Metanephros (tissue), 2 donors: ENCODE data around the gene TAF11L11. TPM values are rescaled to one million over a fixed set of nuclear protein-coding genes. Genes with fewer than 3 reads are reported as not detected.

Experiments
- small RNA-seq: library from RNA; depleted of rRNA; stranded (forward); fragments of <200 nt; gene quantifications from one replicate; pipeline ENCODE3, GENCODE V24; 2014; ENCODE audit warnings: low replicate concordance
- total RNA-seq: library from RNA; depleted of rRNA; stranded (reverse); fragments of >200 nt; gene quantifications from one replicate; pipeline ENCODE4 v1.2.3, GENCODE V29; 2014

Gene TAF11L11
- not detected for total RNA-seq

DNA sequence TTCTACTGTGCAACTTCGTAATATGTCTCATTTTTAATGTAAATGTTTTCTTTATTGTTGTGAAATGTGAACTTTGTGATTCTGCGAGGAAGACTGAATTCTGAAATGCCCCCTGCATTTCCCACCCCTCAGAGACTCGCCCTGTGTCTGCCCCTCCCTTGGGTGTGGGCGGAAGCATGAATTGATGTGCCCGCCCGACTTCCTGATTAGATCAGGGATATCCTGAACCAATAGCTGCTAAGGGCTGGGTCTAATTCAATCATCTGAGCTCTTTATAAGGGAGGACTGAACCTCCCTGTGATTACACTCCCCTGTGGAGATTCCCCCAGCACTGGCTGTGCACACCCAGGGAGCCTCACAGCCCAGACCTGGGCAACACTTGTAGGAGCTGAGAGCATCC lies at the start of gene TAF11L11:
TAF11L11 (plus strand) TSS at position 304 of the 400 bp plus-strand sequence.

DNA sequence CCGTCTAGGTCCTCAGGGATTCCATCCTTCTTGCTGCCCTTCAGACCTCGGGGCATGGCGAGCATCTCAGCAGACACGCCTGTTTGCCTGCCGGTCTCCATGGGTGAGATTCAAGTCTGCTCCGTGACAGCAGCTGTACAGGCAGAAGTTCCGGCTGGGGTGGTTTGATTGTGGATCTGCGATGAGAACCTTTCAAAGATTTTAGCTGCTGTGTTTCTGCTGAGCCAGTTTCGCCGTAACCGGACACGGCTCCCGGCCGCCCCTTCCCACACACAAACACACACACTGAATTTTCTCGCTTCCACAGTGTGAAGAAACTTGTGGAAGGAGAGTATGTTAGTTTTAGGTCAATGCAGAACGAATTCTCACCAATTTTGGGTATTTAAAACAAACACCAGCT lies 18.3 kb upstream of the TAF11L11 start, which contains the start of gene TAF11L7:
TAF11L7 (minus strand) TSS at position 101 of the 400 bp plus-strand sequence.

DNA sequence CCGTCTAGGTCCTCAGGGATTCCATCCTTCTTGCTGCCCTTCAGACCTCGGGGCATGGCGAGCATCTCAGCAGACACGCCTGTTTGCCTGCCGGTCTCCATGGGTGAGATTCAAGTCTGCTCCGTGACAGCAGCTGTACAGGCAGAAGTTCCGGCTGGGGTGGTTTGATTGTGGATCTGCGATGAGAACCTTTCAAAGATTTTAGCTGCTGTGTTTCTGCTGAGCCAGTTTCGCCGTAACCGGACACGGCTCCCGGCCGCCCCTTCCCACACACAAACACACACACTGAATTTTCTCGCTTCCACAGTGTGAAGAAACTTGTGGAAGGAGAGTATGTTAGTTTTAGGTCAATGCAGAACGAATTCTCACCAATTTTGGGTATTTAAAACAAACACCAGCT lies 13.1 kb upstream of the TAF11L11 start, which contains the start of gene TAF11L8:
TAF11L8 (minus strand) TSS at position 101 of the 400 bp plus-strand sequence.

DNA sequence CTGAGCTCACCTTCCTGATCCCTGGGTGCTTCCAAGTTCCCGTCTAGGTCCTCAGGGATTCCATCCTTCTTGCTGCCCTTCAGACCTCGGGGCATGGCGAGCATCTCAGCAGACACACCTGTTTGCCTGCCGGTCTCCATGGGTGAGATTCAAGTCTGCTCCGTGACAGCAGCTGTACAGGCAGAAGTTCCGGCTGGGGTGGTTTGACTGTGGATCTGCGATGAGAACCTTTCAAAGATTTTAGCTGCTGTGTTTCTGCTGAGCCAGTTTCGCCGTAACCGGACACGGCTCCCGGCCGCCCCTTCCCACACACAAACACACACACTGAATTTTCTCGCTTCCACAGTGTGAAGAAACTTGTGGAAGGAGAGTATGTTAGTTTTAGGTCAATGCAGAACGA lies 9.7 kb upstream of the TAF11L11 start, which contains the start of gene TAF11L9:
TAF11L9 (minus strand) TSS at position 140 of the 400 bp plus-strand sequence.

DNA sequence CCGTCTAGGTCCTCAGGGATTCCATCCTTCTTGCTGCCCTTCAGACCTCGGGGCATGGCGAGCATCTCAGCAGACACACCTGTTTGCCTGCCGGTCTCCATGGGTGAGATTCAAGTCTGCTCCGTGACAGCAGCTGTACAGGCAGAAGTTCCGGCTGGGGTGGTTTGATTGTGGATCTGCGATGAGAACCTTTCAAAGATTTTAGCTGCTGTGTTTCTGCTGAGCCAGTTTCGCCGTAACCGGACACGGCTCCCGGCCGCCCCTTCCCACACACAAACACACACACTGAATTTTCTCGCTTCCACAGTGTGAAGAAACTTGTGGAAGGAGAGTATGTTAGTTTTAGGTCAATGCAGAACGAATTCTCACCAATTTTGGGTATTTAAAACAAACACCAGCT lies 6.3 kb upstream of the TAF11L11 start, which contains the start of gene TAF11L10:
TAF11L10 (minus strand) TSS at position 101 of the 400 bp plus-strand sequence.

DNA sequence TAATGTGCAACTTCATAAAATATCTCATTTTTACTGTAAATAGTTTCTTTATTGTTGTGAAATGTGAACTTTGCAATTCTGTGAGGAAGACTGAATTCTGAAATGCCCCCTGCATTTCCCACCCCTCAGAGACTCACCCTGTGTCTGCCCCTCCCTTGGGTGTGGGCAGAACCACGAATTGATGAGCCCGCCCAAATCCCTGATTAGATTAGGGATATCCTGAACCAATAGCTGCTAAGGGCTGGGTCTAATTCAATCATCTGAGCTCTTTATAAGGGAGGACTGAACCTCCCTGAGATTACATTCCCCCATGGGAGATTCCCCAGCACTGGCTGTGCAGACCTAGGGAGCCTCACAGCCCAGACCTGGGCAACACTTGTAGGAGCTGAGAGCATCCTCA lies 6.1 kb downstream of the TAF11L11 start, which contains the start of gene TAF11L12:
TAF11L12 (plus strand) TSS at position 301 of the 400 bp plus-strand sequence.

DNA sequence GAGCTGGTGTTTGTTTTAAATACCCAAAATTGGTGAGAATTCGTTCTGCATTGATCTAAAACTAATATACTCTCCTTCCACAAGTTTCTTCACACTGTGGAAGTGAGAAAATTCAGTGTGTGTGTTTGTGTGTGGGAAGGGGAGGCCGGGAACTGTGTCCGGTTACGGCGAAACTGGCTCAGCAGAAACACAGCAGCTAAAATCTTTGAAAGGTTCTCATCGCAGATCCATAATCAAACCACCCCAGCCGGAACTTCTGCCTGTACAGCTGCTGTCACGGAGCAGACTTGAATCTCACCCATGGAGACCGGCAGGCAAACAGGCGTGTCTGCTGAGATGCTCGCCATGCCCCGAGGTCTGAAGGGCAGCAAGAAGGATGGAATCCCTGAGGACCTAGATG lies 27.8 kb downstream of the TAF11L11 start, which contains the start of gene TAF11L13:
TAF11L13 (plus strand) TSS at position 301 of the 400 bp plus-strand sequence.

DNA sequence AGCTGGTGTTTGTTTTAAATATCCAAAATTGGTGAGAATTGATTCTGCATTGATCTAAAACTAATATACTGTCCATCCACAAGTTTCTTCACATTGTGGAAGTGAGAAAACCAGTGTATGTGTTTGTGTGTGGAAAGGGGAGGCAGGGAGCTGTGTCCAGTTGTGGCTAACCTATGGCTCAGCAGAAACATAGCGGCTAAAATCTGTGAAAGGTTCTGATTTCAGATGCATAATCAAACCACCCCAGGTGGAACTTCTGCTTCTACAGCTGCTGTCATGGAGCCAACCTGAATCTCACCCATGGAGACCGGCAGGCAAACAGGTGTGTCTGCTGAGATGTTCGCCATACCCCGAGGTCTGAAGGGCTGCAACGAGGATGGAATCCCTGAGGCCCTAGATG lies 30.2 kb downstream of the TAF11L11 start, which contains the start of gene TAF11L14:
TAF11L14 (plus strand) TSS at position 301 of the 400 bp plus-strand sequence.

Small RNA genes within 50 kb of the gene (small RNA-seq; reads per million reads assigned to genes)
- gene AC233724.1 (not detected), gene AC233724.2 (not detected), gene AC233724.3 (not detected), gene AC233724.4 (not detected), gene AC233724.6 (not detected), gene AC233724.7 (not detected)

Other genes starting within 250 kb of the TAF11L11 start
- 0.41 TPM for gene TAF11L2, start 106.0 kb upstream of the TAF11L11 start, total RNA-seq
- not detected for gene TAF11L3, start 85.8 kb upstream of the TAF11L11 start, total RNA-seq
- gene TAF11L4, start 82.4 kb upstream of the TAF11L11 start, total RNA-seq: not detected
- not detected for gene TAF11L5, start 78.9 kb upstream of the TAF11L11 start, total RNA-seq
- not detected for gene TAF11L6, start 75.5 kb upstream of the TAF11L11 start, total RNA-seq
- gene TAF11L7, start 18.4 kb upstream of the TAF11L11 start, total RNA-seq: not detected
- not detected for gene TAF11L8, start 13.2 kb upstream of the TAF11L11 start, total RNA-seq
- gene TAF11L9, start 9.8 kb upstream of the TAF11L11 start, total RNA-seq: not detected
- gene TAF11L10, start 6.4 kb upstream of the TAF11L11 start, total RNA-seq: not detected
- gene TAF11L12, start 6.2 kb downstream of the TAF11L11 start, total RNA-seq: not detected
- not detected for gene TAF11L13, start 27.9 kb downstream of the TAF11L11 start, total RNA-seq
- gene TAF11L14, start 30.3 kb downstream of the TAF11L11 start, total RNA-seq: not detected